GM23248 (cell line): Measurements from ENCODE around the gene SCN3A. TPM values are rescaled to one million over a fixed set of nuclear protein-coding genes. Genes with fewer than 3 reads are reported as not detected.

Experiments
- DNase-seq: peaks from one replicate; pipeline ENCODE4 v3.0.0-alpha.2; 2015
- H2AFZ ChIP-seq: fragments of 200-600 bp; sonication (generic); 2 replicates; pipeline ENCODE4 v1.6.1; 2016; ENCODE audit warnings: antibody characterized with exemption
- H3F3A ChIP-seq: fragments of 200-600 bp; sonication (generic); 2 replicates; pipeline ENCODE4 v1.6.1; 2016; ENCODE audit warnings: mild to moderate bottlenecking, antibody characterized with exemption, mixed run types; ENCODE audit not compliant: insufficient read depth
- H3K27ac ChIP-seq: fragments of 200-600 bp; sonication (generic); 2 replicates; pipeline ENCODE4 v1.5.1; 2016; ENCODE audit warnings: mild to moderate bottlenecking
- H3K27me3 ChIP-seq: fragments of 200-600 bp; sonication (generic); replicated peaks from 2 replicates; pipeline ENCODE4 v1.6.1; 2016; ENCODE audit warnings: mild to moderate bottlenecking; ENCODE audit not compliant: insufficient read depth
- H3K36me3 ChIP-seq: fragments of 200-600 bp; sonication (generic); 2 replicates; pipeline ENCODE4 v1.6.1; 2016; ENCODE audit warnings: low read depth, mild to moderate bottlenecking
- H3K4me1 ChIP-seq: fragments of 200-600 bp; sonication (generic); 2 replicates; pipeline ENCODE4 v1.6.1; 2016; ENCODE audit warnings: mild to moderate bottlenecking; ENCODE audit not compliant: insufficient read depth
- H3K4me2 ChIP-seq: fragments of 200-600 bp; sonication (generic); one replicate; pipeline ENCODE4 v1.6.1; 2016; ENCODE audit warnings: mild to moderate bottlenecking; ENCODE audit not compliant: unreplicated experiment
- H3K4me3 ChIP-seq: fragments of 200-600 bp; sonication (generic); 2 replicates; pipeline ENCODE4 v1.5.1; 2016; ENCODE audit warnings: mild to moderate bottlenecking
- H3K79me2 ChIP-seq: fragments of 200-600 bp; sonication (generic); 2 replicates; pipeline ENCODE4 v1.6.1; 2016; ENCODE audit warnings: mild to moderate bottlenecking; ENCODE audit not compliant: insufficient read depth
- H3K9ac ChIP-seq: fragments of 200-600 bp; sonication (generic); 2 replicates; pipeline ENCODE4 v1.6.1; 2016; ENCODE audit warnings: mild to moderate bottlenecking
- H3K9me2 ChIP-seq: fragments of 200-600 bp; sonication (generic); 2 replicates; pipeline ENCODE4 v1.6.1; 2016; ENCODE audit warnings: mixed run types, mild to moderate bottlenecking, moderate library complexity; ENCODE audit not compliant: insufficient read depth
- H3K9me3 ChIP-seq: fragments of 200-600 bp; sonication (generic); one replicate; pipeline ENCODE4 v1.6.1; 2017; ENCODE audit warnings: low read depth
- H4K20me1 ChIP-seq: fragments of 200-600 bp; sonication (generic); 2 replicates; pipeline ENCODE4 v1.6.0; 2016; ENCODE audit not compliant: insufficient read depth
- EZH2 ChIP-seq: fragments of 200-600 bp; sonication (generic); IDR thresholded peaks from 2 replicates; pipeline ENCODE4 v1.6.1; 2018; ENCODE audit warnings: antibody characterized with exemption, mild to moderate bottlenecking; ENCODE audit not compliant: insufficient read depth, poor library complexity, severe bottlenecking
- EZH2phosphoT487 ChIP-seq: fragments of 200-600 bp; sonication (generic); IDR thresholded peaks from 2 replicates; pipeline ENCODE4 v1.6.1; 2018; ENCODE audit warnings: antibody characterized with exemption, moderate library complexity, mild to moderate bottlenecking, low read depth; ENCODE audit not compliant: insufficient read depth
- WGBS, 2 experiments: methylation state at CpG; one replicate each; pipeline ENCODE4 v1.1.6; 2015 to 2017; ENCODE audit warnings: low lambda C conversion rate in 2 of 2, low coverage in 1 of 2; ENCODE audit errors: missing lambda C conversion rate in 2 of 2; 5-methylcytosine and 5-hydroxymethylcytosine counted together
- in situ Hi-C: fragments of 300-500 bp; cut with MboI; formaldehyde crosslinking; loops from 2 replicates; pipeline ENCODE4 v1.15.0; 2020
- polyA plus RNA-seq: library from polyadenylated mRNA; unstranded; fragments of >200 nt; fragmentation: Nextera tagmentation; extraction: Ambion mirVana; gene quantifications from 2 replicates; pipeline ENCODE4 v1.2.1, GENCODE V29; 2016
- total RNA-seq: library from RNA; depleted of rRNA; stranded (reverse); fragments of >200 nt; shearing (Covaris generic); gene quantifications from 2 replicates; pipeline ENCODE4 v1.2.3, GENCODE V29; 2014

SCN3A gene
- total and polyA plus RNA-seq, 2 experiments from 2014 or later: 0.11 TPM; not detected in 1

DNA sequence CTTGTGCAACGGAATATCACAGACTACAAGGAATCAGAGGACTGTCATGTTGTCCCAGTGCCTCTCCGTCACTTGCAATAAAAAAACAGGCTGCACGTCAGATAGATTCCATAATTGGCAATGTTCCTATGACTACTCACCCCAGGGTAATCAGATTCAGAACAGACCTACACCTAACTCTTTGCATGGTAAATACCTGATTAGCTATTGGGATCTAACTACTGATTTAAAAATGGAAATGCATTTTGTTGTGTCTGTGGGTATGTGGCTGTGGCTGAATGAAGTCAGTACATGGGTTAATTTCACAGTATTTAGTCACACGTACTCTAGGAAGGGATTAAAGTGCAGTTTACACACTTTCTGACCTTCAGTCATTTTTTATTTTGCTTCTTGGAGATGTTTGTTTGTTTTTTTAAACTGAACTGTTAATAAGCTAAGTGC, 91.7 kb downstream of the SCN3A start:
- in situ Hi-C loops: no loop called here
- TF ChIP-seq EZH2: no peak
- TF ChIP-seq EZH2phosphoT487: no peak
- WGBS, 2 experiments: 19 to 22% methylated on average over 4 of the region's 4 CpGs

DNA sequence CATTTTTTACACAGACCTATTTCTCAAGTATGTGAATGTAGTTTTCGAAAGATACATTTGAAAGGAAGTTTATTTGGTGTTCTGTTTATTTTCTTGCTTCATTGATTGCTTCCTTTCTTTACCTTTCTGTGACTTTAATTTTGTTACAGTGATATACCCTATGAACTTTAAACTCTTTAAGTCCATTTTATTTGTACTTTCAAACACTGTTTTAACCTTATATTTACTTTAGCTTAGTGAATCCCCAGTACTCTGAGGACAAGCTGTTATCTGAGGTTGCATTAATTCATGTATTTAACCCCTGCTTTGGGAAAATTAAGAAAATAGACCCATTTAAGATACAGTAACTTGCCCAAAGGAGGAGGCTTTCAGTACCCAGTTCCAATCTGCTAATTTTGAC, 93.5 kb downstream of the SCN3A start:
- H4K20me1 ChIP-seq: no peaks in the 10 kb centered on the region
- H2AFZ ChIP-seq: no peak overlapping the region
- in situ Hi-C loops: no loop called here
- no peaks in the 10 kb centered on the region for H3K9me3 ChIP-seq
- H3F3A ChIP-seq: no peaks in the 10 kb centered on the region
- H3K27ac ChIP-seq: no peak overlapping the region
- H3K4me2 ChIP-seq: no peak overlapping the region
- no peaks in the 10 kb centered on the region for H3K9me2 ChIP-seq
- no peak for DNase-seq
- H3K9ac ChIP-seq: no peak overlapping the region
- no peaks in the 10 kb centered on the region for H3K4me1 ChIP-seq
- no peaks in the 10 kb centered on the region for H3K79me2 ChIP-seq
- no peak overlapping the region for H3K4me3 ChIP-seq
- no peaks in the 10 kb centered on the region for H3K36me3 ChIP-seq
- H3K27me3 ChIP-seq: 0 out of 2 replicates have a peak, but pooled peaks cover 8% of the 10 kb centered on the region
- no peak for TF ChIP-seq EZH2phosphoT487
- no peak for TF ChIP-seq EZH2
- 62 to 85% methylated on average over 1 of the region's 1 CpG for WGBS, 2 experiments

More for the DNA sequence above, 91.7 kb downstream of the SCN3A start:
- no peaks in the 10 kb centered on the region for H3F3A ChIP-seq
- no peak overlapping the region for H3K4me3 ChIP-seq
- DNase-seq: no peak
- H2AFZ ChIP-seq: no peak overlapping the region
- H3K27me3 ChIP-seq: 0 out of 2 replicates have a peak, but pooled peaks cover 4% of the 10 kb centered on the region
- H3K36me3 ChIP-seq: no peaks in the 10 kb centered on the region
- H3K4me1 ChIP-seq: no peaks in the 10 kb centered on the region
- H3K9me2 ChIP-seq: no peaks in the 10 kb centered on the region
- no peak overlapping the region for H3K27ac ChIP-seq
- no peak overlapping the region for H3K9ac ChIP-seq
- H4K20me1 ChIP-seq: no peaks in the 10 kb centered on the region
- H3K4me2 ChIP-seq: no peak overlapping the region
- no peaks in the 10 kb centered on the region for H3K9me3 ChIP-seq
- H3K79me2 ChIP-seq: no peaks in the 10 kb centered on the region

DNA sequence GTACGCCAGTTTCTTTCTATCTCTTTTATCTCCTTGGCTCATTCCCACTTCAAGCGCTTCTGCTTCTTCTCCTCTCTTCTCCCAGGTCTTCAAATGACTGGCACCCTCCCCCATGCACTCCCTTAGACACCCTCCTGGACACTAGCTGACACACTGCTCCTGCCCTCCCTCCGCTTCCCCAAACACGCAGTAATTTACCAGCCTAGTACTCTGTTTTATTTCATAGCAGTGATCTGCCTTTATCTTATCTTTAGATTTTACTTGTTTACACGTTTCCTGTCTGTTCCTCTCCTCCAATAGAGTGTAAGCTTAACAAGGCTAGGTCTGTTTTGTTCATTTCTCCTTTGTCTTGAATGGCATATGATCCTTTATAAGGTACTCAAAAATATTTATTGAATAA, 93.9 kb downstream of the SCN3A start:
- Histone ChIP-seq H3K4me1 (no peaks in the 10 kb centered on the region), H3K36me3 (no peaks in the 10 kb centered on the region), H3K27me3 (0 out of 2 replicates have a peak, but pooled peaks cover 8% of the 10 kb centered on the region), H3K4me2 (no peak overlapping the region), H3K27ac (no peak overlapping the region), H3K4me3 (no peak overlapping the region), H3K9me3 (no peaks in the 10 kb centered on the region), H3F3A (no peaks in the 10 kb centered on the region), H4K20me1 (no peaks in the 10 kb centered on the region), H2AFZ (no peak overlapping the region), H3K9ac (no peak overlapping the region), H3K9me2 (no peaks in the 10 kb centered on the region), H3K79me2 (no peaks in the 10 kb centered on the region)
- in situ Hi-C loops: no loop called here
- no peak for DNase-seq
- TF ChIP-seq EZH2: no peak
- TF ChIP-seq EZH2phosphoT487: no peak
- WGBS, 2 experiments: 36 to 43% methylated on average over 5 of the region's 5 CpGs

DNA sequence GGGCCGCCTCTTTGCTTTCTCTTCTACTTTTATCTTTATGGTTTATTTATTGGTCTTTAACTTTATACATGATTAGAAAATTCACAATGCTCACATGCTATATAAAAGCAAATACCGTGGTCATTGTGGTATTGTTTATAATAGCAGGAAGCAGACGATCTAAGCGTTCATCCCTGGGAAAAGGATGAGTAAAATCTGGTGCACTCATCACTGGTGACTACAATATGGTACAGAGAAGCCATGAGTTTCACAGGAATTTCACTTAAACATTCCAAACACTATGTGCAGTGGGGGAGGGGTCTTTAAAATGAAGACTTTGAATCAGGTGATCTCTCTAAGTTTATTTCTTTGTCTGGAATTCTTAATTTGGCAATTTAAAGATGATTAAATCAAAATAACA, 97.9 kb downstream of the SCN3A start:
- WGBS, 2 experiments: 29 to 34% methylated on average over 4 of the region's 4 CpGs
- H3K9ac ChIP-seq: no peak overlapping the region
- no peak overlapping the region for H3K27ac ChIP-seq
- TF ChIP-seq EZH2 (no peak), EZH2phosphoT487 (no peak)
- H3F3A ChIP-seq: no peaks in the 10 kb centered on the region
- H3K9me3 ChIP-seq: no peaks in the 10 kb centered on the region
- in situ Hi-C loops: no loop called here
- no peaks in the 10 kb centered on the region for H4K20me1 ChIP-seq
- no peaks in the 10 kb centered on the region for H3K79me2 ChIP-seq
- H3K9me2 ChIP-seq: no peaks in the 10 kb centered on the region
- no peaks in the 10 kb centered on the region for H3K4me1 ChIP-seq
- 0 out of 2 replicates have a peak, but pooled peaks cover 8% of the 10 kb centered on the region for H3K27me3 ChIP-seq
- H3K4me3 ChIP-seq: no peak overlapping the region
- no peak for DNase-seq
- no peak overlapping the region for H2AFZ ChIP-seq
- no peak overlapping the region for H3K4me2 ChIP-seq
- no peaks in the 10 kb centered on the region for H3K36me3 ChIP-seq
